HG02763 (cell line): Measurements from ENCODE around the gene UBE4B.
"Not testable (repeated sequence)": the region's sequence is repeated elsewhere in the genome, so short reads cannot be mapped to it uniquely, and the experiment has no call there.

Source experiments
- ATAC-seq: cut with Tn5 transposase; IDR thresholded peaks from one replicate; pipeline ENCODE4 v1.9.1; 2021; ENCODE audit warnings: mild to moderate bottlenecking, moderate library complexity; ENCODE audit not compliant: unreplicated experiment

The UBE4B gene

GRCh38 chr1:10070206-10070605 is 37.4 kb downstream of the UBE4B start:
- ATAC-seq, result no peak

DNA sequence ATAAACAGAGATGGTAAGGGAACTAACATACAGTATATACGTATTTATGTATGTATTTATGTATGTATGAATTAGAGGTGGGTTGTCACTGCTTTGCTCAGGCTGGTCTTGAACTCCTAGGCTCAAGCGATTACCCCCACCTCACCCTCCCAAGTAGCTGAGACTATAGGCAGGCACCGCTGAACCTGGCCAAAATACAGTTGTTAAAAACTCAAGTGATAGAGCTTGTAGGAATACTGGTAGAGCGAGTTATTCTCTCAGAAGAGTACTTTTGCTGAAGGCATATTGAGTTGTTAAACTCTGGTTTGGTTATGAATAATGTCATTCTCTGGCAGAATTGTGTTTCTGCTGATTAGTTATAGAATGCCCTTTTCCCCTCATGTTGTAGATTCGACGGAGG is 38.9 kb downstream of the UBE4B start:
- ATAC-seq, result no peak

DNA sequence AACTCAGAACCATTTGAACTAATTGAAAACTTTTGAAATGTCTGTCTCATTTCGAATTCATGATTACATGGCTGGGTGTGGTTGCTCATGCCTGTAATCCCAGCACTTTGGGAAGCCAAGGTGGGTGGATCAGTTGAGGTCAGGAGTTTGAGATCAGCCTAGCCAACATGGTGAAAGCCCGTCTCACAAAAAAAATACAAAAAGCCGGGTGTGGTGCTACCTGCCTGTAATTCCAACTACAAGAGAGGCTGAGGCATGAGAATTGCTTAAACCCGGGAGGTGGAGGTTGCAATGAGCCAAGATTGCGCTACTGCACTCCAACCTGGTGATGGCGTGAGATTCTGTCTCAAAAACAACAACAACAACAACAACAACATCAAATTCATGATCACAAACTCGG is 40.6 kb downstream of the UBE4B start:
- ATAC-seq, result not testable (repeated sequence)

- ATAC-seq, result no peak
Measured at GRCh38 chr1:10074059-10074851, 41.5 kb downstream of the UBE4B start.

DNA sequence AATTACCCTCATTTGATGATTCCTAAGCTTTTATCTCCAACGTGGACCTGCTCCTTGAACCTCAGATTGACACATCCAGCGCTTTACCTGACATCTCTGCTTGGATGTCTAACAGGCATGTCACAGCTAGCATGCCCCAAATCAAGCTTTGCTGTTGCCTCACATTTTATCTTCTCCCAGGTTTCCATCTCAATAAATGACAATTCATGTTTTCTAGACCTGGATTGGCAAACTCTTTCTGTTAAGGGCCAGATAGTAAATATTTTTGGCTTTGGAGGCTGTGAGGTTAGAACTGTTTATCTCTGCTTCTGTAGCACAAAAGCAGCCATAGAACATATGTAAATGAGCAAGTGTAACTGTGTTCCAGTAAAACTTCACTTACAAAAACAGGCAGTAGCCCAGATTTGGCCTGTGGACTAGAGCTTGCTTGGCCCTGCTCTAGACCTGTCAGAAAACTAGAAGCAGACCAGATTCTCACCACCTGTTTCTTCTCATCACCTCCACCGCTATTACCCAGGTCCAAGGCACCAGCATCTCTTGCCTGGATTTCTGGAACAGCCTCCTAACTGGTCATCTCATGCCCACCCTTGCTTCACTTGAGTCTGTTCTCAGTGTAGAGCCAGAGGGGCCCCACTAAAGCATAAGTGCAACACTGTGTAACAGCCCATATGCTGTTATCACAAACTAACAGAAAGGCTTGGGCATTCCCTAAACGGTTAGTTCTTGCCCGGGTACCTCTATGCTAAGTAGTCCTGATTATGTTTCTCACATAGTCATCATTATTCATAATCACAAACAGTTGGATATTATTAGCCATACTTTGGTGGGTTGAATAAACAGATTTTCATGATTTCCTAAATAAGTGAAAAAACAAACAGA is 42.3 kb downstream of the UBE4B start:
- no peak for ATAC-seq

- no peak for ATAC-seq
Measured at GRCh38 chr1:10075732-10076131, 43.0 kb downstream of the UBE4B start.

GRCh38 chr1:10078494-10078893 is 45.7 kb downstream of the UBE4B start:
- no peak for ATAC-seq

DNA sequence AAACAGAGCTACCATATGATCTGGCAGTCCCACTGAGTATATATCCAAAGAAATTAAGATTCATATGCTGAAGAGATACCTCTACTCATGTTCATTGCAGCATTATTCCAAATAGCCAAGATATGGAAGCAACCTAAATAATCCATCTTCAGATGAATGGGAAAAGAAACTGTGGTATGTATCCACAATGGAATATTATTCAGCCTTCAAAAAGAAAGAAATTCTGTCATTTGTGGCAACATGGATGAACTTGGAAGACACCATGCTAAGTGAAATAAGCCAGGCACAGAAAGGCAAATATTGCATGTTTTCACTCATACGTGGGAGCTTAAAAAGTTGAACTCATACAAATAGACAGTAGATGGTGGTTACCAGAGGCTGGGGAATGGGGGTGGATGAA is 47.8 kb downstream of the UBE4B start:
- ATAC-seq, result no peak

DNA sequence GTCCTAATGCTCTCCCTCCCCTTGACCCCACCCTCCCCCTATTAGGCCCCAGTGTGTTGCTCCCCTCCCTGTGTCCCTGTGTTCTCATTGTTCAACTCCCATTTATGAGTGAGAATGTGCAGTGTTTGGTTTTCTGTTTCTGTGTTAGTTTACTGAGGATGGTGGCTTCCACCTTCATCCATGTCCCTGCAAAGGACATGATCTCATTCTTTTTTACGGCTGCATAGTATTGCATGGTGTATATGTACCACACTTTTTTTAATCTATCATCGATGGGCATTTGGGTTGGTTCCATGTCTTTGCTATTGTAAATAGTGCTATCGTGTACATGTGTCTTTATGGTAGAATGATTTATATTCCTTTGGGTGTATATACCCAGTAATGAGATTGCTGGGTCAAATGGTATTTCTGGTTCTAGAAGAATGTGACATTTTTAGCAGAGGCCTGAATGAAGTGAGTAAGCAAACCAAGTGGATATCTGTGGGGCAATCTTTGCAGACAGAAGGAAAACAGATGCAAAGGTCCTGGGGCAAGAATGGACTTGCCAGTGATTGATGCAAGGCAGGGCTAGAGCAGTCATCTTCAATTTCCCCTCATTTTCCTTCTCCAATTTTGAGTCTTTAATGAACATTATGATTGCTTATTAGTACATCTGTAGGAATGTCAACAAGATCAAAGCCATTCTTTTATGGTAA is 50.2 kb downstream of the UBE4B start:
- ATAC-seq, result no peak

- no peak for ATAC-seq
Measured at GRCh38 chr1:10084045-10084444, 51.3 kb downstream of the UBE4B start.

- no peak for ATAC-seq
Measured at GRCh38 chr1:10085076-10085475, 52.3 kb downstream of the UBE4B start.

DNA sequence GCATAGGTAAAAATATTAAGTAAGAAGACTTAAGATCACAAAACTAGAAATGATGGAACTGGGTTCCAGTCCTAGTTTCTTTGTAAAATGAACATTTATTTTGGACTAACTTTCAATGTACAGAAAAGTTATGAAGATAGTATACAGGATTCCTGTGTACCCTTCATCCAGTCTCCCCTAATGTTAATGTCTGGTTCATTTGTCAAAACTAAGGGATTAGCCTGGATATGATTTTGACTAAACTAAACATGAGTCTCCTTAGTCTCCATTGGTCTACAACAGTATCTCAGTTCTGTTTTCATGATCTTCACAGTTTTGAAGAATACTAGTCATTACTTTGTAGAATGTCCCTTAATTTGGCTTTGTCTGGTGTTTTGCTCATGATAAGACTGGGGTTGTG is 54.5 kb downstream of the UBE4B start:
- ATAC-seq, result no peak

DNA sequence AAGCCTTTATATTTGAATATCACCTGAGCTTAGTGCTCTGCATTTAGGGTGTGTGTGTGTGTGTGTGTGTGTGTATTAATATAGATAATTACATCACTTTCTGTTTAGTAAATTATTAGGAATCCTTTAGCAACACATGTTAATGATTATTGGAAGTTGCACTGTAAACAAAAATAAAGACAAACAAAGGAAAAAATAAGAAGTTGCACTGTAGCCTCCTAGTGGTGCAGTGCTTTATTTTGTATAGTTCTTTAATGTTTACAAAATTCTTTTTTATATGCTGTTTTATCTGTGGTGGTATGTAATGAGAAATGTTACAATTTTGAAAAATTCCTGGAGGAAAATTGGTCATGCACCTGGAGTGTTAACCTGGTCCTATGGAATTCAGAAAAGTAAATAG is 69.2 kb downstream of the UBE4B start:
- ATAC-seq, result no peak

DNA sequence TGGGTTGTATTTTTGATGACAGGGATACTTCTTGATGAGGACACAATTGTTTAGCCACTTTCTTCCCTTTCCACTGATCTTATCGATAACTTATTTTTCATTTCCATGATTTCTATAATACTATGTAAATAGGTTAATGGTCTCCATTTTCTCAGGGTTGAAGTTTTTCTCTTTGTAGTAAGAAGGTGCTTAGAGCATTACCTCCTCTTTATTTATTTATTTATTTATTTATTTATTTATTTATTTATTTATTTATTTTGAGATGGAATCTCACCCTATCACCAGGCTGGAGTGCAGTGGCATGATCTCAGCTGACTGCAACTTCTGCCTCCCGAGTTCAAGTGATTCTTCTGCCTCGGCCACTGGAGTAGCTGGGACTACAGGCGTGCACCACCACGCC is 70.4 kb downstream of the UBE4B start:
- no peak for ATAC-seq

- no peak for ATAC-seq
Measured at GRCh38 chr1:10104834-10105233, 72.1 kb downstream of the UBE4B start.

DNA sequence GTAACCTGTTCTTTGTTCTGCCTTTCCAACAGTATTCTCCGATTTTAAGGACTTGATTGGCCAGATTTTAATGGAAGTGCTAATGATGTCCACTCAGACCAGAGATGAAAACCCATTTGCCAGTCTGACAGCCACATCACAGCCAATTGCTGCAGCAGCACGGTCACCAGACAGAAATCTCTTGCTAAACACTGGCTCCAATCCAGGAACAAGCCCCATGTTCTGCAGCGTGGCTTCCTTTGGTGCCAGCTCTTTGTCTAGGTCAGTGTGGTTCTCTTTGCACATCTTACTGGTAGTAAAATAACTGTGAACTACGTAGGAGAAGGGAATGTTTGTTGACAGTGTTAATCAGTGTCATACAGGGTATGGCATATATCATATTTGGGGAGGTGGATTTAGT is 72.7 kb downstream of the UBE4B start:
- ATAC-seq, result no peak

DNA sequence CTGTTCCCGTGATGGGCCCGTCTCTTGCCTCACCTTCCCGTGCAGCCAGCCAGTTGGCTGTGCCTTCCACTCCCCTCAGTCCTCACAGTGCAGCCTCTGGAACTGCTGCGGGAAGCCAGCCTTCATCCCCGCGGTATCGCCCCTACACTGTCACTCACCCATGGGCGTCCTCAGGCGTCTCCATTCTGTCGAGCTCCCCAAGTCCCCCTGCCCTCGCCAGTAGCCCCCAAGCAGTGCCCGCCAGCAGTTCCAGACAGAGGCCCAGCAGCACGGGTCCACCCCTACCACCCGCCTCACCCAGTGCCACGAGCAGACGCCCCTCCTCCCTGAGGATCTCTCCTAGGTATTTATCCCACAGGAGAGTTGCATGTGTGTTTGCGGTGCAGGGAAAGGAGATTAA is 73.5 kb downstream of the UBE4B start:
- ATAC-seq, result no peak

DNA sequence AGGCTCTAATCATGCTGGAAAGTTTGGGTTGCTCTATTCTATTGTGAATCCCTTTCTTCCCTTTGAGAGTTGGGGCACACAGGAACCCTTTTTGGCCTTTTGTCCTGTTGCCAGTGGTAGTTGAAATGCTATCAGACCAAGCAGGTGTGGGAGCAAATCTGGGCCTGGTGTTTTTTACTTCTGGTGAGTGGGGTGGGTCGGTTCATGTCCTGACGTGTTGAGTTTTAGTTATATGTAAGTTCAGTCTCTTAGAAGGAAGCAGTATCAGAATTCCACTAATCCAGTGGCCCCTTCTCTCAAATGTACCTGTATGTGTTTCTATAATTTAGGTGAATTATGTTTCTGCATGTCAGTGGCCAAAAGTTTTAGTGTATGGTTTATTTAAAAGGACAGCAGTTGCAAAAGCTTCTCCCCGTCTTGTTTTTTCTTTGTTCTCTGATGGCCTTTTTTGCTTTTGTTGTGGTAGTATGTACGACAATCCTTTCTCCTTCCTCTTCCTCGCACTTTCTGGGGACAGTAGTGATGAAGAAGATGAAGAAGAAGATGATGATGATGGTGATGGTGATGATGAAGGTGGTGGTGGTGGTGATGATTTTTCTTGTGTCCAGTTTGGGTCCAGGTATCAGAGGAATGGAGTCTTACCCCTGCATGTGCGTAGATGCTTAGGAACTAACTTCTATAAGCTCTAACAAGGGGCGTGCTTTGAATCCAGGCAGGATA is 74.2 kb downstream of the UBE4B start:
- ATAC-seq, result no peak

- ATAC-seq, result not testable (repeated sequence)
Measured at GRCh38 chr1:10107476-10107847, 74.7 kb downstream of the UBE4B start.

DNA sequence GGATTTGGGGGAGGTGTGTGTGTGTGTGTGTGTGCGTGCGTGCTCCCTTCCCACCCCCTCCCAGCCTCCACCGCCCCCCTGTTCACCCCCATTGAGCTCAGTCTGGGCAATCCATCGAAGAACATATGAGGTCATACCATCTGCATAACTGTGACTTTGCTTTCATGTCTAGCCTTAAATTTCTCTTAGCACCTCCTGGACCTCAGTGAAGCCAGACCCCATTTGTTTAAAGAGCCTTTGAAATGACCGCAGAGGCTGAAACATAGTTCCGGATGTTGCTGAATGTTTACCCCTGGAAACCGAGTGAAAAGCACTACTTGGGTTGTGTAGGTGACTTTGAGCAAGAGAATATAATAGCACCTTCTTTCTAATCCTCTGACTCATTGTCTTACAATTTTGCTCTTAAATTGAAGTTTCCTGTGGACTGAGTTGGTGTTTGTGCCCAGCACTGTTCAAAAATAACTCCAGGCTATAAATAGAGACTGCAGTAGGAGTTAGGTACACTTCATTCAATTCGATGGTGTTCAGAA is 75.4 kb downstream of the UBE4B start:
- ATAC-seq, result no peak
